ENCODE data around the gene HSD17B3. TPM values are rescaled to one million over a fixed set of nuclear protein-coding genes. Genes with fewer than 3 reads are reported as not detected.

Gene HSD17B3
- total and polyA plus RNA-seq, 2 of the 13 experiments (the other 11 are each of a cell fraction or from before 2014, with no cell fraction given) = 0.12 TPM; not detected in 1

- TF ChIP-seq PREB (CRISPR knock-in tag; IDR thresholded peaks at IDR 0.05) = no peak
- no peak for TF ChIP-seq THRA (CRISPR knock-in tag; IDR thresholded peaks at IDR 0.05; ENCODE audit: borderline replicate concordance)
- no peak for TF ChIP-seq RXRB (CRISPR knock-in tag; IDR thresholded peaks at IDR 0.05; ENCODE audit: borderline replicate concordance)
- no peak for TF ChIP-seq POLR2AphosphoS5 (IDR thresholded peaks at IDR 0.05; ENCODE audit: low read depth, low read length)
- TF ChIP-seq FIP1L1 (IDR thresholded peaks at IDR 0.05; ENCODE audit: borderline replicate concordance, insufficient read depth, low read depth, low read length) = no peak
Measured at GRCh38 chr9:96193236-96193755, 108.7 kb downstream of the HSD17B3 start (continued).

GRCh38 chr9:96192710-96193109 is 109.3 kb downstream of the HSD17B3 start:
- H3K36me3 ChIP-seq (replicated peaks in 1 of 2; ENCODE audit: control insufficient read depth in 1 of 2, insufficient read depth in 2 of 2, low read length in 2 of 2) = no peaks in the 10 kb centered on the region
- intact Hi-C loops (cut with micrococcal nuclease; ENCODE audit: unreplicated experiment) = no loop called here
- no peak overlapping the region for H3K9ac ChIP-seq (ENCODE audit: insufficient read depth, low read depth, low read length)
- in situ Hi-C loops (cut with HindIII; ENCODE audit: extremely low pct_ligation_motif_present, low pct_unique_long_range_greater_than_20kb) = no loop called here
- POLR2A ChIA-PET = no interaction called here
- H3K4me3 ChIP-seq (replicated peaks in 1 of 3; ENCODE audit: insufficient read depth in 1 of 3, low read depth in 2 of 3, low read length in 3 of 3) = no peak overlapping the region
- no peaks in the 10 kb centered on the region for H4K20me1 ChIP-seq (ENCODE audit: insufficient read depth, low read length)
- DNase-seq (ENCODE audit: low spot score) (no peak), FAIRE-seq (no peak), ATAC-seq (no peak)
- no peak overlapping the region for H3K4me2 ChIP-seq (ENCODE audit: low read depth, low read length)
- no peaks in the 10 kb centered on the region for H3K4me1 ChIP-seq (ENCODE audit: insufficient read depth, low read length)
- no peaks in the 10 kb centered on the region for H3K79me2 ChIP-seq (ENCODE audit: insufficient read depth, low read length)
- H2AFZ ChIP-seq (ENCODE audit: low read length) = no peak overlapping the region
- no TSS peak for BruUV-seq (replicated peaks)
- H3K9me3 ChIP-seq (ENCODE audit: low read length) = peaks cover 8% of the 10 kb centered on the region
- CTCF ChIA-PET (ENCODE audit: low intra/inter-chr PET ratio, low total read pairs) = no interaction called here
- H3K27me3 ChIP-seq (ENCODE audit: control insufficient read depth in 1 of 2, insufficient read depth in 2 of 2, low read length in 2 of 2) = peaks cover 0 to 4% of the 10 kb centered on the region in 2 experiments; a peak in 1 of 5 replicates
- TF ChIP-seq GTF2F1 (IDR thresholded peaks at IDR 0.05; ENCODE audit: low read length) (no peak), HIC2 (CRISPR knock-in tag; IDR thresholded peaks at IDR 0.05; ENCODE audit: low read depth) (no peak), ATF4 (CRISPR knock-in tag; IDR thresholded peaks at IDR 0.05) (no peak), PITX1 (CRISPR knock-in tag; IDR thresholded peaks at IDR 0.05) (no peak), MBNL3 (CRISPR knock-in tag; conservative IDR thresholded peaks at IDR 0.05) (no peak), LBX2 (CRISPR knock-in tag; IDR thresholded peaks at IDR 0.05; ENCODE audit: borderline replicate concordance) (no peak), ZNF432 (CRISPR knock-in tag; IDR thresholded peaks at IDR 0.05; ENCODE audit: borderline replicate concordance) (no peak), GRHL1 (CRISPR knock-in tag; conservative IDR thresholded peaks at IDR 0.05) (no peak), ZNF552 (CRISPR knock-in tag; IDR thresholded peaks at IDR 0.05; ENCODE audit: borderline replicate concordance) (no peak)
- no peak overlapping the region for H3K27ac ChIP-seq (ENCODE audit: extremely low read length, insufficient read depth, low read length)

Data from HepG2 (cell line).